Fibroblast of the aortic adventitia (primary cell): ENCODE measurements around the gene DNAI4. TPM values are rescaled to one million over a fixed set of nuclear protein-coding genes. Genes with fewer than 3 reads are reported as not detected.
A peak's percentile ranks its signal among the peaks of the same experiment; 100 is the strongest.

Experiments used
- DNase-seq: peaks from one replicate; pipeline ENCODE4 v3.0.0-alpha.2; 2010; ENCODE audit warnings: low read depth
- H3K4me3 ChIP-seq: 2 replicates; pipeline ENCODE4 v1.5.1; 2011; ENCODE audit warnings: low read depth, mild to moderate bottlenecking, control low read depth, low read length, moderate library complexity
- total RNA-seq: library from RNA; depleted of rRNA; stranded (reverse); fragments of >200 nt; gene quantifications from 2 replicates; pipeline ENCODE4 v1.2.3, GENCODE V29; 2012; ENCODE audit warnings: low replicate concordance
- TF ChIP-seq, protein P1 (sequence below): IDR thresholded peaks from 2 replicates; pipeline ENCODE4 v1.5.1; 2011; ENCODE audit warnings: mild to moderate bottlenecking, low read length, control low read depth, inconsistent platforms; ENCODE audit not compliant: insufficient read depth

The DNAI4 gene
- total RNA-seq, 1 donor: 11.4 TPM

DNA sequence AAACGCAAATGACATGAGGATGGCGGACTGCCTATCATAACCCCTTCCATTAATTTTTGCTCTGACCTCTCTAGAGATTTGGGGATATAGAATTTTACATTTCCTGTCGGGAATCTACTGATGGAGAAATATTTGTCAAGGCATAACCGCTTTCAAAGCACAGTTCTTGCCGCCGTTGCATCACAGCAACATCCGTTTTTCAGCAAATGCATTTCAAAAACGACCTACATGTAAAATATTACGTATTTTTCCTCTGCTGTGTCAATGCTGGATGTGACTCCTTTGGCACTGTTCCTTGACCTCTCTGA lies 5.0 kb upstream of the DNAI4 start:
- TF ChIP-seq, protein P1, sequence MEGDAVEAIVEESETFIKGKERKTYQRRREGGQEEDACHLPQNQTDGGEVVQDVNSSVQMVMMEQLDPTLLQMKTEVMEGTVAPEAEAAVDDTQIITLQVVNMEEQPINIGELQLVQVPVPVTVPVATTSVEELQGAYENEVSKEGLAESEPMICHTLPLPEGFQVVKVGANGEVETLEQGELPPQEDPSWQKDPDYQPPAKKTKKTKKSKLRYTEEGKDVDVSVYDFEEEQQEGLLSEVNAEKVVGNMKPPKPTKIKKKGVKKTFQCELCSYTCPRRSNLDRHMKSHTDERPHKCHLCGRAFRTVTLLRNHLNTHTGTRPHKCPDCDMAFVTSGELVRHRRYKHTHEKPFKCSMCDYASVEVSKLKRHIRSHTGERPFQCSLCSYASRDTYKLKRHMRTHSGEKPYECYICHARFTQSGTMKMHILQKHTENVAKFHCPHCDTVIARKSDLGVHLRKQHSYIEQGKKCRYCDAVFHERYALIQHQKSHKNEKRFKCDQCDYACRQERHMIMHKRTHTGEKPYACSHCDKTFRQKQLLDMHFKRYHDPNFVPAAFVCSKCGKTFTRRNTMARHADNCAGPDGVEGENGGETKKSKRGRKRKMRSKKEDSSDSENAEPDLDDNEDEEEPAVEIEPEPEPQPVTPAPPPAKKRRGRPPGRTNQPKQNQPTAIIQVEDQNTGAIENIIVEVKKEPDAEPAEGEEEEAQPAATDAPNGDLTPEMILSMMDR: no peak
- H3K4me3 ChIP-seq: peak overlapping the region; percentile 80
- DNase-seq: no peak

DNA sequence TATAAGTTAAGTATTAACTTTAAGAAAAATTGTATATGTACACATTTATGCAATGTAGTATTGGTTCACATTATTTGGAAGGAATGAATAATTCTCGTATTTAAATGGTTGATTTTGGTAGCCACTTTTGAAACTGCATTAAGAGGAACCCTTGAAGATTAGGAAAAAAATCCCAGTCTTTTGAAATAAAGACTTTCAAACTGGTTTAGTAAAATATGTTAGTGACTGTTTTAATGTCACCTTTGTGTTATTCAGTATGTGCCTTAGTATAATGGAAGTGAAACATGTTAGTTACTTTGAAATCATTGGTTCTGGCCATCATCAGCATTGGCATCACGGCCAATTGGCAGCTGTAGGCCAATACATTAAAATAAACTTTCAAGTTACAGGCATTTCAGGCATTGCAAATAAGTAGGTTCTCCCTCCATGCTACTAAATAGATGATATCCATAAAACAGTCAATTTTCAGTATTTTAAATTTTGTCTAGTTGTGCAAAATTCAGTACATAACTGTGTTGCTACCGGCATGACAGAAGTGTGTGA lies 4.6 kb upstream of the DNAI4 start:
- TF ChIP-seq, protein P1: no peak
- peak overlapping the region; percentile 80 for H3K4me3 ChIP-seq
- DNase-seq: no peak

DNA sequence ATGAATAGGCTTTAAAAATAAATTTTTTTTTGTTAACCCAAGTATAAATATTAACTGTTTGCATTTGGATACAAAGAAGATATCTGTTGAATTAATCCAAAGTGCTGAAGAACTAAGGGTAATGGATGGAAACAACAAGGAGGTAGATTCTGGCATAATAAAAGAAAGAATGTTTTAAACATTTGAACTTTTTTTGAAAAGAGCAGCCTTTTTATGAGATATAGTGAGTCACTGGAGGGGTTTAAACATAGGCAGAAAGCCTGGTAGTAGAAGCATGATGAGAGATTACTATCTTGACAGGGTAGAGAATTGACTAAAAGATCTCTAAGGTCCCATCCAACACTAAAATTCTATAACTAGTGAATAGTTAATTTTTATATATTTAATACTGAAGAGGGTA lies 2.9 kb upstream of the DNAI4 start:
- DNase-seq: no peak
- TF ChIP-seq, protein P1: no peak
- no peak overlapping the region for H3K4me3 ChIP-seq

DNA sequence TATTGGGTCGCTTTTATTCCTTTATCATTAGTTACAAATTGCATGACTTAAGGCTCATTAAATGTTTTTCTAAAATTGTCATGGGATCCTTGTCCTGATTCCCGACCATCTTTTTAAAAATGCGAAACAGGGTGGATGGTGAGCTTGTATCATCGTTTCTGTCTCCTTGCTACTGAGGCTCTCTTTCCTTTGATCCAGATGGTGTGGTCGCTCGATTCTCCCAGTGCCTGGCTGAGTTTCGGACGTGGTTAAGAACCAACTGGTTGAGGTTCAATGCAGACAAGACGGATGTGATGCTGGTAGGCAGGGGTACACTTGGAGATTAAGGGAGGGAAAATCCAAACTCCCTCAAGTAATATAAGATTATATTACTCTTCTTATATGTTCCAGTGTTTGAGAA lies 1.3 kb upstream of the DNAI4 start:
- peak overlapping the region; percentile 91 for H3K4me3 ChIP-seq
- DNase-seq: peak; percentile 16
- TF ChIP-seq, protein P1: no peak

DNA sequence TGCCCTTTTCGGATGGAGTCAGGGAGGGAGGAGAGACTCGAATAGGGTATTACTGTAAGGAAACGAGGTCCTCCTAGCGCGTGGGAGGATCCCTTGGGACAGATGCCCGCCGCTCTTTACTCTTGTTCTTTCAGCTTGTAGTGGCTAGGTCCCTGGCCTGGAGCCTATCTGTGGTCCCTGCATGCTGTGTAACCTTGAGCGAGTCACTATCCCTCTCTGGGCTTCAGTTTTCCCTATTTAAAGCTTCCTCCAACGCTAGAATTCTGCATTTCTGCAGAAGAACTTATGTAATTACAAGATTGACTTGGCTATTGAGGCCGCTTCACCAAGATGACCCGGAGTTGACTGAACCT lies 878 bp upstream of the DNAI4 start:
- H3K4me3 ChIP-seq: peak overlapping the region; percentile 91
- DNase-seq: no peak
- TF ChIP-seq, protein P1: no peak

DNA sequence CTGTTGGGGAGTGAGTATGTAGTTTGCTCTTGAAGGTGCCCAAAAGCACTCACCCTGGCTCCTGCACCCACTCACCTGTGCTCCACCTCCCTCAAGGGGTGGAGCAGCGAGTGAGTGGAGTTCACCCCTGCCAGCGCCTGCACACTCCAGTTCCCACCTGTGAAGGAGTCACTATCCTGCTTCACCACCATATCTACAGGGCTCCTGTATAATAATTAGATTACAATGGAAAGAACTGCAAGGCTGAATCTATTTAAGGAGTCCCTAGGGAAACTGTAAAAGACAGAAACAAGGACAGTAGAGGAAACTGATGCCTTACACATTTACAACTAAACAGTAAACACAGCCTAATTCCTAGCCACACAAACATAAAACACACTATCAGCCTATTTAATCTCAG lies 4.1 kb downstream of the DNAI4 start:
- no peak overlapping the region for H3K4me3 ChIP-seq
- DNase-seq: no peak
- TF ChIP-seq, protein P1: no peak

DNA sequence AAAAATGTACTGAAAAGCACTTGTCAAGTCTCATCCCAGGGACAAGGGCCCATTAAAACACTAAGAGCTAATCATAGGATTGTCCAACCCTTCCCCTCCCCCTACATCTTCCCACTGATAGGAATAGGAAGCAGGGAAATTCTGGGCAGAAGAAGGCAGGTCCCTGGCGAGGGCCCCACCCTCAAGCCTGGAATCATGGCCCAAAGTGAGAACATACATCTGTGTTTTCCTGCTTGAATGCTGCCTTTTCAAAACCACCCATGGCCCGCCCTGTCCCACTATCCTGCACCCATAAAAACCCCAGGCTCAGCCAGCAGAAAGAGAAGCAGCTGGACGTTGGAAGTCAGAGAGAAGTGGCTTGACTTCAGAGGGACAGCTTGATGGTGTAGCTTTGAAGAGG lies 4.8 kb downstream of the DNAI4 start:
- TF ChIP-seq, protein P1: no peak

More for the DNA sequence above, 4.8 kb downstream of the DNAI4 start:
- DNase-seq: no peak
- no peak overlapping the region for H3K4me3 ChIP-seq
